Measurements from ENCODE around the gene UTP14C.

UTP14C gene

DNA sequence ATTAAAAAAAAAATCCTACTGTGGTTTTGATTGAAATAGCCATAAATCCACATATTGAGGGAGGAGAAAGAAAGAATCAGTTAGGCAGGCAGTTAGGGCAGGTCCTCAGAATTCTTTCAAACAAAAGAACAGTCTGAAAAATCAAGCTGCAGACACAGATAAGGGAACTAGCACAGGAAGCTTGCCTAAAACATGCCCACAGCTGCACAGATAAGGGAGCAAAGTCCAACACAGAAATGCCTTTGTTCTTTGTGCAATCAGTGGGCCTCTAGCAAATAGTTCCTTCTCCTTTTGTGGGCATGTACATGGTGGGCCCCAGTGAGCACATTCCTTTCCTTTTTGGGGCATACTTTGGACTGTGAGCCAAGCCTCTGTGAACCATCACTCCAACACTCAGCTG is 42.7 kb downstream of the UTP14C start:
- no peak overlapping the region for H2AFZ ChIP-seq
- no peak overlapping the region for H3K9ac ChIP-seq
- H3K79me2 ChIP-seq, result no peaks in the 10 kb centered on the region
- H3K36me3 ChIP-seq (ENCODE audit: control insufficient read depth, insufficient read depth, low read length), result no peaks in the 10 kb centered on the region
- H3K4me3 ChIP-seq (ENCODE audit: low read depth, low read length), result no peak overlapping the region
- H3K27ac ChIP-seq, result no peak overlapping the region
- H3K9me3 ChIP-seq (ENCODE audit: control insufficient read depth, low read length), result no peaks in the 10 kb centered on the region
- H3K4me2 ChIP-seq (ENCODE audit: low read length), result no peak overlapping the region
- H3K27me3 ChIP-seq (ENCODE audit: control insufficient read depth, insufficient read depth, low read length), result no peaks in the 10 kb centered on the region
- H3K4me1 ChIP-seq, result no peaks in the 10 kb centered on the region
- TF ChIP-seq, protein P1, sequence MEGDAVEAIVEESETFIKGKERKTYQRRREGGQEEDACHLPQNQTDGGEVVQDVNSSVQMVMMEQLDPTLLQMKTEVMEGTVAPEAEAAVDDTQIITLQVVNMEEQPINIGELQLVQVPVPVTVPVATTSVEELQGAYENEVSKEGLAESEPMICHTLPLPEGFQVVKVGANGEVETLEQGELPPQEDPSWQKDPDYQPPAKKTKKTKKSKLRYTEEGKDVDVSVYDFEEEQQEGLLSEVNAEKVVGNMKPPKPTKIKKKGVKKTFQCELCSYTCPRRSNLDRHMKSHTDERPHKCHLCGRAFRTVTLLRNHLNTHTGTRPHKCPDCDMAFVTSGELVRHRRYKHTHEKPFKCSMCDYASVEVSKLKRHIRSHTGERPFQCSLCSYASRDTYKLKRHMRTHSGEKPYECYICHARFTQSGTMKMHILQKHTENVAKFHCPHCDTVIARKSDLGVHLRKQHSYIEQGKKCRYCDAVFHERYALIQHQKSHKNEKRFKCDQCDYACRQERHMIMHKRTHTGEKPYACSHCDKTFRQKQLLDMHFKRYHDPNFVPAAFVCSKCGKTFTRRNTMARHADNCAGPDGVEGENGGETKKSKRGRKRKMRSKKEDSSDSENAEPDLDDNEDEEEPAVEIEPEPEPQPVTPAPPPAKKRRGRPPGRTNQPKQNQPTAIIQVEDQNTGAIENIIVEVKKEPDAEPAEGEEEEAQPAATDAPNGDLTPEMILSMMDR (IDR thresholded peaks at IDR 0.05), result no peak

DNA sequence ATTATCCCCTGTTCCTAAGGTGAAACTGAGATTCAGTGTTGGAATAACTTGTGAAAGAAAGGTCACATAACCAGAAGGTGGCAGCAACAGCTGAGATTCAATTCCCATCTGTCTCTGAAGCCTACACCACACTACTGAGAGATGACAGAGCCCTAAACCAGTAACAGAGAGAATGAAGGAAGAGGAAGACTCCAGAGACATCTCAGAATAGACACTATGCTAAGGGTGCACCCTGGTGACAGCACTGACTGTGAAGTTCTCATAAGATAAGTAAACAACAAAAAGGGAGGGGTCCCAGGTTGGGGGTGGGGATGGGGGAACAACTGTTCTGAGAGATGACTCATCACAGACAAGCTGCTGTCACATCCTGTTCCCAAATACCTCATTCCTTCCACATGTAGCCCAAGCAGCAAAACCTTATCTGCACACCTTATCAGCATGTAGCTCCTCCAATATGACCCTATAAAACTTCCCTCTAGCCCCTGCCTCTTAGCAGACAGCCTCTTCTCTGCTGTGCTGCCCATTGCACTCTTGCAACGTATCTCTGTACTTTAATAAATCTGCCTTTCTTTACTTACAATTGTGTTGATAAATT is 46.5 kb downstream of the UTP14C start:
- Histone ChIP-seq H3K27me3 (ENCODE audit: control insufficient read depth, insufficient read depth, low read length) (no peaks in the 10 kb centered on the region), H3K9me3 (ENCODE audit: control insufficient read depth, low read length) (no peaks in the 10 kb centered on the region), H3K79me2 (no peaks in the 10 kb centered on the region), H2AFZ (no peak overlapping the region), H3K4me2 (ENCODE audit: low read length) (no peak overlapping the region), H3K36me3 (ENCODE audit: control insufficient read depth, insufficient read depth, low read length) (no peaks in the 10 kb centered on the region), H3K4me1 (no peaks in the 10 kb centered on the region), H3K27ac (no peak overlapping the region), H3K4me3 (ENCODE audit: low read depth, low read length) (no peak overlapping the region), H3K9ac (no peak overlapping the region)
- TF ChIP-seq, protein P1 (IDR thresholded peaks at IDR 0.05), result no peak

Measured in parathyroid adenoma (tissue), 2 donors.